HG02943 (cell line): ENCODE measurements around the gene ARHGAP15.

Experiments
- ATAC-seq: cut with Tn5 transposase; IDR thresholded peaks from one replicate; pipeline ENCODE4 v1.9.1; 2021; ENCODE audit warnings: mild to moderate bottlenecking, low read depth, moderate library complexity; ENCODE audit not compliant: unreplicated experiment

Gene ARHGAP15

DNA sequence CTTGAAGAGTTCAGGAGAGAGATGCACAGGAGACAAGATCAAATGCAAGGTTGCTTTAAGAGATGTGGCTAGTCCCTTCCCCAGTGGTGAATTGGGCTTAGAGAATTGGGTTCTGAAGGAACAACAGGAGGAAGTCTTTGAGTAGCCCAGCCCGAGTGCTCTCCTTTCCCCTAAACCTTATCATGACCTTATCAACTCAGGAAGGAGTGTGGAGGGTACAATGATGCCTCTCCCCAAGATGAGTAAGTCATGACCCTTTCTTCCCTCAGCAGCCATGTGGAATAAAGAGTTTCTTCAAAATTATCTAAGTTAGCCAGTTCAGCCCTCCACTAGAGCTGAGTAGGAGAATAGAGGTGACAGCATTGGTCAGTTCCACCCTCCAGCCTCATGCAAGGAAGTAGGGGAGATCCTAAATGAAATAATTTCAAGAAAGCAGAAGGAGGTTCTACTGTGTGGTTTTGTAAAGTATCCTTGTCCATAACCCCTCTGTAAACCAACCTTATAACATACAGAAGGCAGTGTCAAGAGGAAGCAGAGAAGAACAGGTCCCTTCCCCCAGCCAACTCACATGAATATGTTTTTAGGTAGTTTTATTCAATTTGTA is 88.4 kb downstream of the ARHGAP15 start:
- no peak for ATAC-seq

GRCh38 chr2:143218621-143219020 is 89.4 kb downstream of the ARHGAP15 start:
- ATAC-seq = no peak

- ATAC-seq = no peak
These were observed 90.0 kb downstream of the ARHGAP15 start for GRCh38 chr2:143219266-143219665.

DNA sequence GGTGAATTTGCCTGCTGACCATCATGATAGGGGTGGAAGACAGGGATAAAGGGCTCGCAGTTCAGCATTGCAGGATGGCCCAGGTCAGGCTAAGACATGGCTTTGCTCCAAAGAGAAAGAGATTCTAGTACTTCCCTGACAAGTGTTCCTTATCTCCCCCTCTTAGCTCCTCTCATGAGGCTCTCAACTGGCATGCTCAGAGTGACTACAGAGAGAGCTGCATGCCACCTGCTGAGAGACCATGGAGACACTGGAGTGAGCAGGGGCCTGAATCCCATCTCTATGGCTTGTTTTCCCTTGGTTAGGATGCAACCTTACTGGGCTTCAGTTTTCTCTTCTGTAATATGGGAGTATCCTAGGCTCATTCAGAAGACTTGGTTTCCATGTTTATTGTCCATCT is 94.3 kb downstream of the ARHGAP15 start:
- ATAC-seq = no peak

GRCh38 chr2:143225931-143226330 is 96.7 kb downstream of the ARHGAP15 start:
- no peak for ATAC-seq

- ATAC-seq = no peak
These were observed 97.7 kb downstream of the ARHGAP15 start for GRCh38 chr2:143226714-143227541.

DNA sequence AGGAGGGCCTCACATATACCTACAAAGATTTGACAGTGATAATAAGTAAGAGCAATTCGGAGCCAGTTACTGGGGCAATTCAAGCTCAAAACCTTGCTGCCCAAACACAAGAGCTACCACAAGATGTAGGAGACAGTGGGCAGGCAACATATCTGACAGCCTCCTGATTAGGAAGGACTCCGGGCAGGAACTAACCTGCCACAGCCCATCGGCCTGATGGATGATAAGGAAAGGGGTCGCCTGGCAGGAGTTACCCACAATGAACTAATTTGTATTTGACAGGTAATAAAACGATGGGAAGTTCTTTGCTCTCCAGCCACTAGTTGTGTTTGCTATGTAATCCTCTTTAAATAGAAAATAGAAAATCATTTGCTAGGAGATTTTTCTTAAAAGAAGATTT is 100.2 kb downstream of the ARHGAP15 start:
- ATAC-seq = no peak

DNA sequence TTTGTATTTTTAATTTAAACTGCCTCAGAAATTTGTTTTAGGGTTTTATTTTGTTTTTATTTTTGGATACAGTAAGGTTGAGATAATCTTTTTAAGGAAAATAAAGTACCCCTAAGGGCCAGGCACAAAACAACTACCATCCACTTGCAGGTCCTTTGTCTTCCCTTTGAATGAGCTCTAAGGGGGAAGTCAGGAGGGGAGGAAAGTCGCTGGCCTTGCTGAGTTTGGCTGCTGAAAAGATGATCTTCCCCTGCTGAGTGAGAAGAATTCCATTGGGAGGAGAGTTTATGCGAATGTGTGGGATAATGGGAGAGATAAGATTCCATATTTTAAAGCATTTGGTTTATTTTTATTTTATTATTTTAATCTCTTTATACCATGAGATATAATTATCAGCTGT is 100.7 kb downstream of the ARHGAP15 start:
- ATAC-seq = no peak

DNA sequence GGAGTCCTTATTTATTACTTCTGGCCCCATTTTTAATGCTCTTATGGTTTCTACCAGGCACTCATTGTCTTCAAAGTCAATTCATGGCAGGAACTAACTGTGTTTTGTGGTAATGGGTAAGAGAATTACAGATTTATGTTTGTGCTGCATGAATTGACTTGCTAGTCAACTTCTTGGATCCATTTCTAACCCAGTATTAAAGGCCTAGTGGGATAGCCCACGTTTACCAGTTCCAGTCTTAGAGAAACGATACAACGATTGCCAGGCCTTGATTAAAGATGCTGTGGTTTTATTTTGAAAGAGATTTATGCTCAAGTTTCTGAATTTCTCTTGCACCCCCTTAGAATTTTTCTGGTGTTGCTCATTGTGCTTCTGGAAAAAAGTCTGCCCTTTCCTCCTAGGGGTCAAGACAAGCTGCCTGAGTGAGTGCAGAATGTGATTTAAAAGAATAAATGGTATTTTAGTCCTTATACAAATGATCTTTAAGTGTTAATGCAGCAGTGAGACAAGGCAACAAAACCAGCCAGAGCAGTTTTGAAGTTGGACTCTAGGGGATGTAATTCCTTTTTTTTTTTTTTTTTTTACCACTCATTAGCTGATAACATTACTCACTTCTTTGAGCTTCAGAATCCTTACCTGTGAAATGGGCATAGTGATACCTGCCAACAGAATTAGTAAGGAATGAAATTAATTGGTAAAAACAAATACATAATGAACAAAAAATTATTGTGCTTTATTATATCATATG is 101.5 kb downstream of the ARHGAP15 start:
- ATAC-seq = no peak

DNA sequence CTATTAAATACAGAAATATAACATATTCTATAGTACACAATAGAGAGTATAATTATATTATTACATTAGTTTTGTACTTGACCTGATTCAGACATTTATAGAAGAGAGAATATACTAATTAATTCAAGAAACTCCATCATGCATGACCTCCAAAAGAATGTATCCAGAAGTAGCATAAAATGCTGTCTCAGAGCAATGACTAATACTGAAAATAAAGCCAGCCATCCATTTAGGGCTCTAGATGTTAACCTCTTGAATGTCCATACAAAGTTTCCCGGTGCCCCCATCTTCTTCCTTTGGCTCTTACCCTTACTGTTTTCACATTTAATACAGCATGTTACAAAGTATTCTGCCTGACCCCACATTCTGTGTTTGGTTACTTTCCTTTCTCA is 102.0 kb downstream of the ARHGAP15 start:
- ATAC-seq = no peak

GRCh38 chr2:143237146-143237777 is 108.0 kb downstream of the ARHGAP15 start:
- no peak for ATAC-seq

- ATAC-seq = no peak
These were observed 112.3 kb downstream of the ARHGAP15 start for GRCh38 chr2:143241403-143242088.

DNA sequence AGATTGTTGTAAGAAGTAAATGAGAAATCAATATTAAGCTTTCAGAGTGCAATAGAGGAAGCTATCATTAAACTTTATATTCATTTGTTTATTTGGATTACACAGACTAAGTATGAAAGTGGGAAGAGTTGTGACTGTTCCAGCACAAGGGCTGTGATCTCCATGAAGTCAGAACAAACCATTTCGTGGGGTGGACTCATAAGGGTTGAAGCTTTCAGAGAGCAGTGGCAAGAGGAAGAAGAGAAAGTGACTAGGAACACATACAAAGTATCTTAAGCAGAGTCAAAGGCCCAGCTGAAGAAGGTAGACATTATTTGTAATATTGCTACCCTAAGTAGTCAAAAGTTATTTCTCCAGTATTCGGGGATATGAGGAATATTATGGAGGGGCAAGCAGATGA is 117.0 kb downstream of the ARHGAP15 start:
- no peak for ATAC-seq

DNA sequence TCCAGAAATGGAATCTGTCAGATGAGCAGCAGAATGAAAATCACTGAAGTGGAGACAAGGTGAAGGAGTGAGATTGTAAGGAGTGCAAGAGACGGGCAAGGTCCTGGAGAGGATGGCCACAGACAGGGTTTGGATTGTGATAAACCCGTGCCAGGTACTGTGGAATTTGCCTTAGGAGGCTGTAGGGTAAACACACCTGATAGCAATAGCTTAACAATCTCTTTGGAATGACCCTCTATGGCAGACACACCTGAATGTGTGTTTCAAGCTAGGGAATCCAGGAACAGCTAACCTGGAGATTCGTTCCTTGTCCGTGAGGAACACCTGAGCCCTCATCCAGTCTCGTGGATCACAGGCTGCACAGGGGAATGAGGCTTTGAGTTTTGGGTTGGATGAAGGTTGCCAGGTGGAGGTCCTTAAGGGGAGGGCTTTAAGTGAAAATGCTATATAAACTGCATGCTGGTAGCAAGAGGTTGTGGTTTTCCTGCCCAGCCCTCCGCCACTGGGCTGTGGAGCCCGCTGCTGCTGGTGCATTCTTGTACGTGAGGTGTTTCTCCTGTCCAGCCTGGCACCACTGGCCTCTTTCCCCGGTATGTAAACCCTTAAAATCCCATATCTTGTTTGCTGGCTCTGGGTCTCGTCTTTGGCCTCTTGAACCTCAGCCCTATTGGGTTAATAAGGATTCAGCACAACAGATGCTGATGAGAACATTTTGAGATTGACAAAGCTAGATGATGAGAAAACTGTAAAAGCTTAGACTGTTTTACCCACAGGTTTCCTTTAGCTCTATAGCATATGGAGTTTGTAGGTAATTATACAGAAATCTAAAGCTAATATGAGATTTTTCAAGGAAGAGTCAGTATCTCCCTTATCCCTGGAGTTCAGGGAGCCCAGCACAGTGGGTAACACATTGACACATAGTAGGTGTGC is 117.9 kb downstream of the ARHGAP15 start:
- ATAC-seq = no peak

GRCh38 chr2:143248631-143249030 is 119.4 kb downstream of the ARHGAP15 start:
- ATAC-seq = no peak

GRCh38 chr2:143251681-143252080 is 122.5 kb downstream of the ARHGAP15 start:
- ATAC-seq = no peak

GRCh38 chr2:143252138-143252907 is 123.1 kb downstream of the ARHGAP15 start:
- ATAC-seq = no peak

- ATAC-seq = no peak
These were observed 124.9 kb downstream of the ARHGAP15 start for GRCh38 chr2:143254110-143254509.

GRCh38 chr2:143255086-143255485 is 125.9 kb downstream of the ARHGAP15 start:
- ATAC-seq = no peak
